Ovary (tissue), 9 donors: ENCODE measurements around the gene RASGRF2. TPM values are rescaled to one million over a fixed set of nuclear protein-coding genes. Genes with fewer than 3 reads are reported as not detected.
"Not testable (repeated sequence)": the region's sequence is repeated elsewhere in the genome, so short reads cannot be mapped to it uniquely, and the experiment has no call there.

ENCODE experiments used
- DNase-seq, 5 donors: peaks; one replicate each; pipeline ENCODE4 v3.0.0-alpha.2; 2019 to 2020
- H3K27ac ChIP-seq, 2 donors: fragments of 200-600 bp; one replicate each; pipeline versions ENCODE4 v1.5.1 to v1.8.0; 2019 to 2022
- H3K27me3 ChIP-seq: fragments of 200-600 bp; one replicate; pipeline ENCODE4 v1.8.0; 2022
- H3K36me3 ChIP-seq: fragments of 200-600 bp; sonication (generic); one replicate; pipeline ENCODE4 v1.5.1; 2019
- H3K4me1 ChIP-seq: one replicate; pipeline ENCODE4 v1.8.1; 2013; ENCODE audit warnings: mild to moderate bottlenecking, moderate library complexity; ENCODE audit not compliant: insufficient read depth
- H3K4me3 ChIP-seq: fragments of 200-600 bp; sonication (generic); one replicate; pipeline ENCODE4 v1.5.1; 2017
- H3K9me3 ChIP-seq, 2 donors: fragments of 200-600 bp in 1 of 2; sonication (generic) in 1 of 2; one replicate each; pipeline versions ENCODE4 v1.5.1 to v1.8.1; 2013 to 2019; ENCODE audit warnings: mild to moderate bottlenecking in 1 of 2, moderate library complexity in 1 of 2
- EP300 ChIP-seq: sonication (generic); formaldehyde crosslinking; IDR thresholded peaks from one replicate; pipeline ENCODE4 v1.6.1; 2017; ENCODE audit warnings: antibody characterized with exemption
- POLR2A ChIP-seq: fragments of 450-650 bp; IDR thresholded peaks from one replicate; pipeline ENCODE4 v1.6.1; 2017; ENCODE audit warnings: antibody characterized with exemption, mild to moderate bottlenecking, moderate library complexity
- WGBS, 3 donors: extraction: QIAGEN DNeasy Blood & Tissue Kit in 1 of 3; methylation state at CpG; one replicate each; pipeline versions ENCODE4 v1.1.5 to v1.1.7; 2013 to 2017; 5-methylcytosine and 5-hydroxymethylcytosine counted together
- intact Hi-C, 4 donors: fragments of 100-400 bp; cut with DNase I; formaldehyde crosslinking; loops; one replicate each; pipeline versions ENCODE4 v1.11.0 to v1.15.1; 2022 to 2023
- polyA plus RNA-seq, 2 donors: library from polyadenylated mRNA; stranded (reverse); fragments of 200-250 nt in 1 of 2; fragments of 350-450 nt in 1 of 2; fragmentation: Illumina TruSeq in 1 of 2; extraction: RNeasy Lipid Tissue Mini Kit (QIAGEN cat#74804) in 1 of 2; gene quantifications; one replicate each; pipeline ENCODE4 v1.2.3, GENCODE V29; 2013 to 2014
- total RNA-seq, 7 donors: library from RNA; depleted of rRNA in 2 of 7; stranded (reverse); fragments of >200 nt in 2 of 7; fragmentation: NEBNext Ultra II Directional in 3 of 7; extraction: Animal tissue kit (Norgen Biotek cat#: 25700) in 3 of 7; gene quantifications; one replicate each; pipeline versions ENCODE4 v1.1.0 to v1.2.4, GENCODE V29; 2016 to 2023
- TF ChIP-seq, protein P1 (sequence below), 3 donors: fragments of 450-650 bp in 2 of 3; fragments of 200-600 bp in 1 of 3; IDR thresholded peaks; one replicate each; pipeline versions ENCODE4 v1.5.1 to v1.8.0; 2016 to 2022; ENCODE audit warnings: antibody characterized with exemption in 3 of 3, mild to moderate bottlenecking in 1 of 3
- donor health status: DM: no; HTN: no; CAD: no; lungs with moderate emphysema.
- donor health status: DM: no; HTN: no; CAD: no.
- donor health status: Bipolar disorder and iron deficiency.
- donor health status: DM: yes; HTN: yes; CAD: no.
- donor health status: DM: no; HTN: no; CAD: no.
- donor health status: DM: yes; HTN: yes; CAD: no.

RASGRF2 gene
- total and polyA plus RNA-seq, 9 donors: 8.6 to 55.1 (median 23.0) TPM

DNA sequence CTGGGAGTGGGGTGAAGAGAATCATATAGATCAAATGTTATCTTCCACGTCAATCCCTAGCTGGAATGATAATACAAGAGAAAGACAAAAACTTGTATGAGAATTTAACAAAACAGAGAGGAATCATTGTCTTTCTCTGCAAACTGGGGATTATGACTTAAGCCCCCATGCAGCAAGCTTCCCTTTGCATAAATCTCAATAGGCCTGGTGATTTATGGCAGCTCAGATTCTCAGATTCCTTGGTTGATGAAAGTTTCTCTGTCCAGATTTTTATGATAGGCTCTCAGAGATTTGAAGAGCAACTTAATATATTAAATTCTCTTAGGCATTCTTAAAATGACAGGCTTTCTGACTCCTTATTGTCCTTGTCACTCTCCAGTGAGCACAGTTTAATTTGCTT is 56.0 kb downstream of the RASGRF2 start:
- Histone ChIP-seq H3K9me3 (no peaks in the 10 kb centered on the region), H3K27ac (no peak overlapping the region), H3K4me3 (no peak overlapping the region), H3K36me3 (no peaks in the 10 kb centered on the region), H3K4me1 (no peaks in the 10 kb centered on the region), H3K27me3 (peaks cover 3% of the 10 kb centered on the region)
- intact Hi-C loops: no loop called here
- TF ChIP-seq POLR2A (no peak), EP300 (no peak)
- TF ChIP-seq, protein P1, sequence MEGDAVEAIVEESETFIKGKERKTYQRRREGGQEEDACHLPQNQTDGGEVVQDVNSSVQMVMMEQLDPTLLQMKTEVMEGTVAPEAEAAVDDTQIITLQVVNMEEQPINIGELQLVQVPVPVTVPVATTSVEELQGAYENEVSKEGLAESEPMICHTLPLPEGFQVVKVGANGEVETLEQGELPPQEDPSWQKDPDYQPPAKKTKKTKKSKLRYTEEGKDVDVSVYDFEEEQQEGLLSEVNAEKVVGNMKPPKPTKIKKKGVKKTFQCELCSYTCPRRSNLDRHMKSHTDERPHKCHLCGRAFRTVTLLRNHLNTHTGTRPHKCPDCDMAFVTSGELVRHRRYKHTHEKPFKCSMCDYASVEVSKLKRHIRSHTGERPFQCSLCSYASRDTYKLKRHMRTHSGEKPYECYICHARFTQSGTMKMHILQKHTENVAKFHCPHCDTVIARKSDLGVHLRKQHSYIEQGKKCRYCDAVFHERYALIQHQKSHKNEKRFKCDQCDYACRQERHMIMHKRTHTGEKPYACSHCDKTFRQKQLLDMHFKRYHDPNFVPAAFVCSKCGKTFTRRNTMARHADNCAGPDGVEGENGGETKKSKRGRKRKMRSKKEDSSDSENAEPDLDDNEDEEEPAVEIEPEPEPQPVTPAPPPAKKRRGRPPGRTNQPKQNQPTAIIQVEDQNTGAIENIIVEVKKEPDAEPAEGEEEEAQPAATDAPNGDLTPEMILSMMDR (IDR thresholded peaks at IDR 0.05): no peak
- WGBS, 3 donors: 27 to 71% (median 44%) methylated on average over 1 of the region's 1 CpG
- DNase-seq: no peak

GRCh38 chr5:81017320-81017719 is 57.2 kb downstream of the RASGRF2 start:
- Histone ChIP-seq H3K36me3 (no peaks in the 10 kb centered on the region), H3K27ac (no peak overlapping the region), H3K27me3 (peaks cover 3% of the 10 kb centered on the region), H3K4me1 (no peaks in the 10 kb centered on the region), H3K9me3 (no peaks in the 10 kb centered on the region), H3K4me3 (no peak overlapping the region)
- no peak for DNase-seq
- TF ChIP-seq, protein P1 (IDR thresholded peaks at IDR 0.05): no peak
- TF ChIP-seq POLR2A (no peak), EP300 (no peak)
- WGBS, 3 donors: 82 to 86% (median 85%) methylated on average over 2 of the region's 2 CpGs
- intact Hi-C loops: no loop called here

- H3K9me3 ChIP-seq, intact Hi-C loops, H3K27me3 ChIP-seq, H3K27ac ChIP-seq, DNase-seq, H3K36me3 ChIP-seq, H3K4me3 ChIP-seq, H3K4me1 ChIP-seq: not testable (repeated sequence)
- 92 to 98% (median 95%) methylated on average over 6 of the region's 6 CpGs for WGBS, 3 donors
These were observed 58.4 kb downstream of the RASGRF2 start for GRCh38 chr5:81018608-81019007.

DNA sequence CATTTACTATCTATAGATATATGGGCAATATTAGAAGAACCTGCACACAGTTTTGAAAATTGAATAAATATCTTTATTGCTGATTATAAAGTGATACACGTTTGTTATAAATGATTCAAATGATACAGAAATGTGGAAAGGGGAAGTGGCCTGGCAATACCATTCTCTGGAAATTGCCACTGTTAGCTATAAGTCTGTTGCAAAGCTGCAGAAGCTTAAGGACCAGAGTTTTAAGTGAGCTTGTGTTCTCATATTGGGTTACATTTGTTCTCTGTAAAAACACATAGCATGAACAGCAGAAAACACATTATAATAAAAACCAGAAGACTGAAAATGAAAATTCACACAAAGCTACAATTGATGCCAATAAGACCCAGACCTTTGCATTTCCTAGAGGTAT is 59.6 kb downstream of the RASGRF2 start:
- no peaks in the 10 kb centered on the region for H3K36me3 ChIP-seq
- TF ChIP-seq, protein P1 (IDR thresholded peaks at IDR 0.05): no peak
- TF ChIP-seq EP300 (no peak), POLR2A (no peak)
- no peaks in the 10 kb centered on the region for H3K9me3 ChIP-seq
- H3K27me3 ChIP-seq: peaks cover 3% of the 10 kb centered on the region
- intact Hi-C loops: no loop called here
- 34 to 53% (median 50%) methylated on average over 1 of the region's 1 CpG for WGBS, 3 donors
- H3K27ac ChIP-seq: no peak overlapping the region
- H3K4me1 ChIP-seq: no peaks in the 10 kb centered on the region
- DNase-seq: no peak
- H3K4me3 ChIP-seq: no peak overlapping the region

- H3K4me1 ChIP-seq: no peaks in the 10 kb centered on the region
- no peaks in the 10 kb centered on the region for H3K9me3 ChIP-seq
- TF ChIP-seq, protein P1 (IDR thresholded peaks at IDR 0.05): no peak
- TF ChIP-seq EP300 (no peak), POLR2A (no peak)
- WGBS, 3 donors: 85 to 87% (median 86%) methylated on average over 6 of the region's 6 CpGs
- intact Hi-C loops: no loop called here
- no peaks in the 10 kb centered on the region for H3K36me3 ChIP-seq
- no peak overlapping the region for H3K4me3 ChIP-seq
- peaks cover 3% of the 10 kb centered on the region for H3K27me3 ChIP-seq
- DNase-seq: no peak
- H3K27ac ChIP-seq: no peak overlapping the region
These were observed 60.5 kb downstream of the RASGRF2 start for GRCh38 chr5:81020478-81021167.
